GM11168 (cell line): ENCODE data around the gene TMEM259.

ENCODE experiments used
- in situ Hi-C: fragments of 300-500 bp; cut with MboI; formaldehyde crosslinking; loops from one replicate; pipeline ENCODE4 v1.12.0; 2022; ENCODE audit warnings: low sequenced_read_pairs; ENCODE audit not compliant: unreplicated experiment

The TMEM259 gene

DNA sequence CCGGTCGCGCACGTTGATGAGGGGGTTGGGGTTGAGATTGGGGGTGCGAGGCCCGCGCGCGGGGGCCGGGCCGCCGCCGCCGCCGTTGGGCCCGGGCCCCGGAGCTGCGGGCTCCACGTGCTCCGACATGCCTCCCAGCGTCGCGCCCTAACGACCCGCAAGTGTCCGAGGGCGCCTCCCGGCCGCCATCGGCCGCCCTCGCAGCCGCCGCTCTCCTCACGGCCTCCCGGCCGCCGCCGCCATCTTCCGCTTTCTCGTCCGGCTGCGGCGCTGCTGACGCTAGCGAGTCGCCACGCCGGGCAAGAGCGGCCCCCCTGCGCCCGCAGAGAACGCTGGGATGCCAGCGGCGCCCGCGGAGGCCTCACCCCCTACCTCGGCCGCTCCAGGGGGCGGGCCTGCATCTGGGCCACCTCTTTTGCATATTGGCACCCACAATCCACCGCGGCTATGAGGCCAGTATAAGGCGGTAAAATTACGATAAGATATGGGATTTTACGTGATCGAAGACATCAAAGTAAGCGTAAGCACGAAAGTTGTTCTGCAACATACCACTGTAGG is at the start of gene TMEM259:
TSS of gene TMEM259 (minus strand) at position 256 of the 558 bp plus-strand sequence. CDS start at position 129, 127 bp downstream.
- in situ Hi-C loops, result no loop called here

DNA sequence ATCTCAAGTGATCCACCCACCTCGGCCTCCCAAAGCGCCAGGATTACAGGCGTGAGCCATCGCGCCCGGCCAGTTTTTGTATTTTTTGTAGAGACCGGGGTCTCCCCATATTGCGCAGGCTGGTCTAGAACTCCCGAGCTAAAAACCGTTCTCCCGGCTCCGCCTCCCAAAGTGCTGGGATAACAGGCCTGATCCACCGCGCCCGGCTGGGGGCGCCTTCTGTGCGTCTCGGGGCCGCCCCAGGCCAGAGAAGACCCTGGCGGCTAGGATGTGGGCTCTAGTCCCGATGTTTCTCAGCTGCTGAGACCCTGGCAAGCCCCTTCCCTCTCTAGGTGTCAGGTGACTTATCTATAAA is 49.6 kb upstream of the TMEM259 start:
- in situ Hi-C loops, result no loop called here

DNA sequence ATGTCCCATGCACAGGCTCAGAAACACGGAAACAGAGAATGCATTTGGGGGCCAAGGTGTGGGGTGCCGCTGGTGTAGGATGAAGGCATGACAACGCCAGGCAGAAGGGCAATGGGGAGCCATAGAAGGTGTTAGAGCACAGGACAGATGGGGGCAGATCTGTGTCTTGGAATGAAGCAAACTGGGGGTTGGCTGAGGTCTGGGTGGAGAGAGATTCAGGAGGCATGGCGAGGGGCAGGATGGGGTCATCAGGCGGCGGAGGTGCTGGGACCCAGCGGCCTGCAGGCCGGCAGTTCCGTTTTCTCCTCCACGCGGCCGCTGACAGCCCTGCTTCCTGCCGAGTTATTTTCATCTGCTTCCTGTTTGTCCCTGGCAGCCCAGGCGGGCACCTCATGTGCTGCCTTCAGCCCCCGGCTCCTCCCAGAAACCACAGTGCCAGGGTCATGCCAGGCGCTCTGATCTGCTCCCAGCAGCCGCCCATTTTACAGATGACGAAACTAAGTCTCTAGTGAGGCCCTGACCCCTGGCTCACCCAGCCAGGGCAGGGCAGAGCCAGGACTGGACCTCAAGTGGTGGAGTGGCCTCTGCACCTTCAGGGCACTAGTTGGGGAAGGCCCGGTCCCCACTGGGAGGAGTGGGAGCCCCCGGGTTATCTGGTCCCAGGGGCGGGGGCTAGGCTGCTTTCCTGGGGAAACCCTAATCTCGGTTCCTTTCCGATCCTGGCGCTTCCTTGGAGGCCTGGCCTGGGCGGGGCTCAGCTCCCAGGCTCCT is 48.3 kb upstream of the TMEM259 start:
- in situ Hi-C loops, result no loop called here

DNA sequence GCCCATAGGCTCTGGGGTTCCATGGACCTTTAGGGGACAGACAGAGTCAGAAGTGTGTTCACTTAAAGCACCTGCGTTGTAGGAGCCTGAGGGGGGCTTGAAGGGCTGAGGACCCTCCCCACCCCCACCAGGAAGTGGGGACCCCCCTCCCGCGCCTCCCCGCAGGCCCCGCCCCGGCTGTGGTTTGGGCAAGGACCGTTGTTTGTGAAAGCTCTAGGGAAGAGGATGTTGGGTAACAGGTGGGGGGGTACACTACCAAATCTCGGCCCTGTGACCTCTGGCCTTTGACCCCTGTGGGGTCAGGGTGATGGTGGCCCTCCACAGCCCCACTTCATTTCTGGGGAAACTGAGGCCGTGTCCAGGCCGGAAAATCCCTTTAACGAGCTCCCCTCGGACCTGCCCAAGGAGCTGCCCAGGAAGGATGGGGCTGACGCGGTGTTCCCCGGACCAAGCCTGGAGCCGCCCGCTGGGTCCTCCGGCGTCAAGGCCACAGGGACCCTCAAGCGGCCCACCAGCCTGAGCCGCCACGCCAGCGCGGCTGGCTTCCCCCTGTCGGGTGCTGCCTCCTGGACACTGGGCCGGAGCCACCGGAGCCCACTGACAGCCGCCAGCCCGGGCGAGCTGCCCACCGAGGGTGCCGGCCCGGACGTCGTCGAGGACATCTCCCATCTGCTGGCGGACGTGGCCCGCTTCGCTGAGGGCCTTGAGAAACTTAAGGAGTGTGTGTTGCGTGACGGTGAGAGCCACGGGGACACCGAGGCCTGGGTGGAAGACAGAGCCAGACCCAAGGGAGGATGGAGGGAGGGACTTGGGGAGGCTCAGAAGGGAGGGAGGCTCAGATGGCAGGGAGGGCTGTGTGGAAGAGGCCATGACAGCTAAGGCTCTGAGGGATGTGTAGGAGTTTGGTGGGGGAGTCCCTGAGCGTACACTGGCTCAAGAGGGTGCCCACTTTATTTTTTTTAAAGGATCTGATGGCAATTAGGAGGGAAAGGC is 47.4 kb upstream of the TMEM259 start:
- in situ Hi-C loops, result no loop called here

DNA sequence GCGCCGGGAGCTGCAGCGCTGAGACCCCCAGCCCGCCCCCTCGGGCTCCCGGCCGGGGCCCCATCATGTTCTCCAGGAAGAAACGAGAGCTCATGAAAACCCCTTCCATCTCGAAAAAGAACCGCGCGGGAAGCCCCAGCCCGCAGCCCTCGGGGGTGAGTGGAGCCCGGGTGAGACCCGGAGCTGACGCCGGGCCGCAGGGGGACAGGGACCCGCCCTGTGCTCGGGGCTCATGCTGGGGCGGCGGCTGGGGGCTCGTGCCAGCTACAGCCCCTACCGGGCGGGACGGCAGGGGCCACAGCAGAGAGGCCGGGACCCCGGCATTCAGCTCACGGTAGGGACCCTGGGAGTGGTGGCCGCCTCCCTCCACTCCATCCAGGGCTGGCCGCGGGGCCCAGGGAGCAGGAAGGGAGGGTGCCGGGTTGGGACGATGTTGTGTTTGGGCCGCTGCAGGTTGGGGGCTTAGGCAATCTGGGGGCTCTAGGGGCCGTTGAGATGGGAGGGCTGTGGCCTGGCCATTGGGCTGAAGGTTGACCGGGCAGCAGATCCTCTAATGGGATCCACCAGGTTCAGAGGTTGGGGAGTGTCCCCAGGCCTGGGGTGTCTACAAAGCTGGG is 46.5 kb upstream of the TMEM259 start:
- in situ Hi-C loops, result no loop called here

DNA sequence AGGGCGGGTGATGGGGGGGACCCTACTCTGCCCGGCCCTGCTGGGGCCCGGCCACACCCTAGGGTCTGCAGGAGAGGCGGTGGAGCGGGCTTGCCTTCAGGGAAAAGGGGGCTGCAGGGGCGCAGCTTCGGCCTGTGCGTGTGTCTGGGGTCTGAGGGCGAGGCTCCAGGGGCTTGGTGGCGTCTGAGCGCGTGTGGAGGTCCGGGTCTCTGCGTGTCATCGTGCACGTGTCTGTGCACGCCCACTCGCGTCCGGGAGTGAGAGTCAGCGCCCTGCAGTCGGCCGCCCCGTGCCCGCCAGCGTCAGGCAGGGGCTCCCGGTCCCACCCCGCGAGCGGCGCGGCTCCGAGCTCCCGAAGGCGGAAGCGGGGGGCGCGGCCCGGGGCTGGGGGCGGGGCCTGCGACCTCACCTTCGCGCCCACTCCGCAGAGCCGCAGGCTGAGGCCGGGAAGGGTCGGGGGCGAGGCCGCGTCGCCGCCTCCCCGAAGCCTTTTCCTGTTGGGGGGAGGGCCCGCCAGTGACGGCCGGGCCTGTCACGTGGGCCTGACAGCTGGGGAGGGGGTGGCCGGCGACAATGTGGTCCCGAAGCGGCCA is 45.9 kb upstream of the TMEM259 start, which contains the start of gene ARHGAP45:
TSS of gene ARHGAP45 (plus strand) at position 420 of the 593 bp plus-strand sequence. CDS start 239 bp downstream, outside the sequence.
- in situ Hi-C loops, result no loop called here

DNA sequence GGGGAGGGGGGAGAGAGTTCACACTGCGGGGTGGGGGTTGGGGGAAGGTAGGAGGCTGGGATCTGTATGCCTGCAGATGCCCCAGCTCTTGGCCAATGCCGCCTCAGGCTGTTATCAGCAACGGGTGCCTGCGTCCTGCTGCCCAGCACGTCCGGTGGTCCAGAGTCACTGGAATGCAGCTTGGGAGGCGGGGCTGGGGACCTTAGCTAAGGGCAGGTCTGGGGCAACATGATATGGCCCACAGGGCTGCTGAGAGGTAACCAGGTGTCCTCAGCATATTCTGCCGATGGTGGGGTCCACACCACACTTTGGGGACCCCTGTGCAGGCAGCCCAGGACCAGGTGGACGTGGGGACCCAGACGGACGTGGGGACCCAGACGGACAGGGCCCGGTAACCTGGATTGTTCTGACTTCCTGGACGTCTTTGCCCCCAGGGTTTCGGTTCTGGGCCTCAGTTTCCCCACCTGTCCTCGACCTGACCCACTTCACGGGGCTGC is 45.4 kb upstream of the TMEM259 start:
- in situ Hi-C loops, result no loop called here

DNA sequence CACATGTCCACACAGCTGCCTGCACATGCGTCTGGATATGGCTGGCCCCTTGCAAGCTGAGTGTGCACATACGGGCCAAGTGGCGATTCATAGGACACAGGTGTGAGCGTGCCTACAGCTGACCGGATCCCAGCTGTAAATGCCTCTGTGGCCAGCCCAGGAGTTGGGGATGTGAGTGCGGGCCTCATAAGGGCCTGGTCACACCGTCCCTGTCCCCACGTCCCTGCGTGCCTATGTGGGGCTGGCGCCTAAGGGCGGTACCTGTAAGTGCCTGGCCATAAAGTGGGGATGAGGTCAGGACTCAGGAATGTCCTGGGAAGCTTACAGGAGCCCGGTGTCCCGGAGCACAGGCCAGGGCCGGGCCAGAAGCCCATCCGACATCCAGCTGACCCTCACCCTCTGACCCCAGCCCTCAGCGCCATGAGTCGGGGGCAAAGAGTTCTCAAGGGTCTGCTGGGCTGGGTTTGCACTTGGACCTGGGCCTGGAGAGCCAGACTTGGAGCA is 44.7 kb upstream of the TMEM259 start:
- in situ Hi-C loops, result no loop called here

DNA sequence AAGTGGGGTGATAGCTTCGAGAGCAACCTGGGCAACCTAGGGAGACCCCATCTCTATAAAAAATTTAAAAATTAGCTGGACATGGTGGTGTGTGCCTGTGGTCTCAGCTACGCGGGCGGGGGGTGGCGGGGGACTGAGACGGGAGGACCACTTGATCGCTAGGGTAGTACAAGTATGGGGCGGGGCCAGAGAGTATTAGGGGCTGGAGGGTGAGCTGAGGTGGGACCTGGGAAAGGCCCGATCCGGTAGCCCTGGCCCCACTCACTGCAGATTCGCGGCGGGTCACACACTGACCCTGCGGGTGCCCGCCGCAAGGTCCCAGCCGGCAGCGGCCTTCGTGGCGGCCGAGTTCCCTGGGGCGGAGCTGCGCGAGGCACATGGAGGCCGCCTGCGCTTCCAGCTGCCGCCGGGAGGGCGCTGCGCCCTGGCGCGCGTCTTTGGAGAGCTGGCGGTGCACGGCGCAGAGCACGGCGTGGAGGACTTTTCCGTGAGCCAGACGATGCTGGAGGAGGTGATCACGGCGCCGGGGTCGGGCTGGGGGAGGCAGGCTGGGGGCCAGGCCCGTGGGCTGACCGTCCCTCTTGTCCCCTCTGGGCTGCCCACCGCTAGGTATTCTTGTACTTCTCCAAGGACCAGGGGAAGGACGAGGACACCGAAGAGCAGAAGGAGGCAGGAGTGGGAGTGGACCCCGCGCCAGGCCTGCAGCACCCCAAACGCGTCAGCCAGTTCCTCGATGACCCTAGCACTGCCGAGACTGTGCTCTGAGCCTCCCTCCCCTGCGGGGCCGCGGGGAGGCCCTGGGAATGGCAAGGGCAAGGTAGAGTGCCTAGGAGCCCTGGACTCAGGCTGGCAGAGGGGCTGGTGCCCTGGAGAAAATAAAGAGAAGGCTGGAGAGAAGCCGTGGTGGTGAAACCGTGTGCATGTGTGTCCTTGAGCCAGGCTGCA is 44.0 kb upstream of the TMEM259 start:
- in situ Hi-C loops, result no loop called here

DNA sequence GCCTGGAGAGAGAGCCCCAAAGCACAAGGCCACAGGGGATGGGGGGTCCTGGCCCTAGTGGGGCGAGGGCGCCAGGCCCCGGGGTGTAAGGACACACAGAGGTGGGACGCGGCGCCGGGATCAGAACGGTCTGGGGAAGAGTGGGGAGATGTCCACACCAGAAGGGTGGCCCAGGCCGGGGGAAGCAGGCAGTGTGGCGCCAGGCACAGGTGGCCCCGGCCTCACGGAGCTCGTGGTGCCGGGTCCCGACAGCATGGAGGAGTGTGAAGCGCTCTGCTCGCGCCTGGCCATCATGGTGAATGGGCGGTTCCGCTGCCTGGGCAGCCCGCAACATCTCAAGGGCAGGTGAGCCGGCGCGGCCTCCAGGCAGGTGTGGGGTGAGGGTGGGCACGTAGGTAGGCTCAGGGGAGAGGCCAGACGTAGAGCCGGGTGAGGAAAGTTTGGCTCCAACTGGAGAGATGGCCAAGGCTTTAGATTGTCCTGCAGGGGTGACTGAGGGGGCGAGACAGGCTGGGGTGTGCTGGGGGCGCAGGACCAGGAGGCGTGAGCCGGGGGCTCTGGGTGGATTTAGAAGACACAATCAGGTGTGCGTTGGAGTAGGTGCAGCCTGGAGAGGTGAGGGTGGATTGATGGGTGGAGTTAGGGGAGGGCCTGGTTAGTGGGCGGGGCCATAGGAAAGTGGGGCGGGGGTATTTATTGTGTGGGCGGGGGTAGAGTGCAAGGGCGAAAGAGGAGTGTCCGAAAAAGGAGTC is 43.2 kb upstream of the TMEM259 start:
- in situ Hi-C loops, result no loop called here

DNA sequence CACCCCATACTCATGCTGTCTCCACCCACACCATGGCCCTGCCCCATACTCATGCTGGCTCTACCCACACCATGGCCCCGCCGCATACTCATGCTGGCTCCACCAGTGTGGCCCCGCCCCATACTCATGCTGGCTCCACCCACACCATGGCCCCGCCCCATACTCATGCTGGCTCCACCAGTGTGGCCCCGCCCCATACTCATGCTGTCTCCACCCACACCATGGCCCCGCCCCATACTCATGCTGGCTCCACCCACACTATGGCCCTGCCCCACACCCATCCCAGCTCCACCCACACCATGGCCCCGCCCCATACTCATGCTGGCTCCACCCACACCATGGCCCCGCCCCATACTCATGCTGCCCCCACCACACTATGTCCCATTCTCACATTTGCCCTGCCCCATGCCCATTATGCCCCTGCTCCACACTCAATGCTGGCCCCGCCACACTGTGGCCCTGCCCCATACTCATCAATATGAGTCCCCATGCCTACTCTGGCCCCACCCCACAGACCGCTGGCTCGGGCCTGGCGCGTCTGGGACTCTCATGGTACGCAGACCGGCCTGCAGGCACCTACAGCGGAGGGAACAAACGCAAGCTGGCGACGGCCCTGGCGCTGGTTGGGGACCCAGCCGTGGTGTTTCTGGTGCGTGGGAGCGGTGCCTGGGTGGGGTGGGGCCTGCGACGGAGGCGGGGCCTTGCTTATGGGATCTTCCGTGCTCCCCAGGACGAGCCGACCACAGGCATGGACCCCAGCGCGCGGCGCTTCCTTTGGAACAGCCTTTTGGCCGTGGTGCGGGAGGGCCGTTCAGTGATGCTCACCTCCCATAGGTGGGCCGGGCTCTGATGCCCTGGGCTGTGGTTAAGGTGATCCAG is 42.3 kb upstream of the TMEM259 start:
- in situ Hi-C loops, result no loop called here

DNA sequence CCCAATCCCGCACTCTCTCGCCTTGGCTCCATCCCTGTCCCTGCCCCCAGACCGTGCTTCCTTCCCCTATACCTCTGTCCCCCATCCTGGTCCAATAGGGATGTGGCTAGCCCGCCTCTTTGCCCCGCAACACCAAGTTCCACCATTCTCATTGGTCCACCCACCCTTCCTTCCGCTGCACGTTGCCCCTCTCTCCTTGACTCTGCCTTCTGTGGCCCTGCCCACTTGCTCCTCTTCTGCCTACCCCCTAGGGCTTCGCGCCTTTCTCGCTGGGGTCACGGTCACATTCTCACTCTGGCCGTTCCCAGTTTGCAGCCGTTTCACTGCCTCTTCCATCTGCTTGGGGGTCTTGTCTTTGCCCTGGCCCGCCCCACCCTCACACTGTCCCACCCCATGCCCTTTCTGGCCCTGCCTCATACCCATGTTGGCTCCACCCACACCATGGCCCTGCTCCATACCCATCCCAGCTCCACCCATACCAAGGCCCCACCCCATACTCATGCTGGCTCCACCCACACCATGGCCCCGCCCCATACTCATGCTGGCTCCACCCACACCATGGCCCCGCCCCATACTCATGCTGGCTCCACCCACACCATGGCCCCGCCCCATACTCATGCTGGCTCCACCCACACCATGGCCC is 41.6 kb upstream of the TMEM259 start:
- in situ Hi-C loops, result no loop called here

DNA sequence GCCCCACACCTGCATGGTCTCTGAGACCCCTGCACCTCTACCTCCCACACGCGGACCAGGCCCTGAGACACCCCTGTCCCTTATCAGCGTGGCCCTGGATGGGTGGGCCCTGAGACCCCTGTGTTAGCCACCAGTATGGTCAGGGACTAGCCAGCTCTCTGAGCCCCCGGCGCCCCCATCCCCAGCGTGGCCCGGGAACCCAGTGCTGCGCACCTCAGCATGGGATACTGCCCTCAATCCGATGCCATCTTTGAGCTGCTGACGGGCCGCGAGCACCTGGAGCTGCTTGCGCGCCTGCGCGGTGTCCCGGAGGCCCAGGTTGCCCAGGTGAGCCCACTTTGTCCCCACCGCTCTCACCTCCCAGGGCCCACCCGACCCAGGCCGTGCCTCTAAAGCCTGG is 41.1 kb upstream of the TMEM259 start:
- in situ Hi-C loops, result no loop called here

DNA sequence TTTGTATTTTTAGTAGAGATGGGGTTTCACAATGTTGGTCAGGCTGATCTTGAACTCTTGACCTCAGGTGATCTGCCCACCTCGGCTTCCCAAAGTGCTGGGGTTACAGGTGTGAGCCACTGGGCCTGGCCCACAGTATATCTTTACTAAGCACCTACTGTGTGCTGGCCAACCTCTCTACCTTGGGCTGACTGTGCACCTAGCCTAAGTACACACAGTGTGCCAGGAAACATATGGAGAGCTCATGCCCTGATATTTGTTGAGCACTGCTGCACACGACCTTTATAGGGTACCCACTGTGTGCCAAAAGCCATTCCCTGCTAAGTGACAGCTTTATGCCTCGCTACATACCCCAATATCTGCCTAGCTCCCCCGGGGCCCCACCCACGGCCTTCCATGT is 39.8 kb upstream of the TMEM259 start:
- in situ Hi-C loops, result no loop called here

DNA sequence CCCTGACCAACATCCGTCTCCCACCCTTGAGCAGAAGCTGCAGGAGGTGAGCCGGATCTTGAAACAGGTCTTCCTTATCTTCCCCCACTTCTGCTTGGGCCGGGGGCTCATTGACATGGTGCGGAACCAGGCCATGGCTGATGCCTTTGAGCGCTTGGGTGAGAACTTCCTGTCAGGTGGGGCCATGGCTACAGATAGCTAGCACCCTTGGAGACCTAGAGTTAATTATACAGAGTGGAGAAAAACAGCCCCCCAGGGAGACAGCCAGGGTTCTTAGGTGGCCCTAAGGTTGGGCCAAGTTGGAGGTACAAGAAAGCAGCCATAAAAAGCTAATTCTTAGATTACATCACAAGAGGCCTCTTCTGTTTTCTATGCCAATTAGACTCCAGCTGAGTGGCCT is 37.2 kb upstream of the TMEM259 start:
- in situ Hi-C loops, result no loop called here

DNA sequence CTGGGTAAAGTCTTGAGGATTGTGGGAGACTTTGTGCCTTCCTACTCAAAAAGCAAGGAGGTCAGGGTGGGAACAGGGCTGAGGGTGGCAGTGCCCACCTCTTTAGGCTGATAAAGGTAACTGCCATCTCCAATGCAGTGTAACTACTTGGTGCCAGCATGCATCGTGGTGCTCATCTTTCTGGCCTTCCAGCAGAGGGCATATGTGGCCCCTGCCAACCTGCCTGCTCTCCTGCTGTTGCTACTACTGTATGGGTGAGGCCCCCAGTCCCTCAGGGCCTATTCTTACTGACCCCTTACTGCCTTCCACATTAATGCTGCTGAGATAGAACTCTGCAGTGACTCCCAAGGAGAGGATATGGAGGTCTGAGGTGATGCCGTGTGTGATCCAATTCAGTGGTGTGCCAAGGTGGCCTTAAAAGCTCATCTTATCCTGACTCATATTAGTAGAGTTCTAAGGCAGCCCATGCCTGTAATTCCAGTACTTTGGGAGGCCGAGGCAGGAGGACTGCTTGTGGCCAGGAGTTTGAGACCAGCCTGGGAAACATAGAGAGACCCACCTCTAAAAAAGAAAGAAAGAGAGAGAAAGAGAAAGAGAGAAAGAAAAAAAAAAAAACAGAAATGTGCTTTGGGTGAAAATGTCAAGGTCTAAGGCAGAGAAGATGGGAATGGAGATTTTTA is 36.4 kb upstream of the TMEM259 start:
- in situ Hi-C loops, result no loop called here
